ENCODE results near the gene SLC22A8.
"Not testable (repeated sequence)": the region's sequence is repeated elsewhere in the genome, so short reads cannot be mapped to it uniquely, and the experiment has no call there.

Gene SLC22A8

DNA sequence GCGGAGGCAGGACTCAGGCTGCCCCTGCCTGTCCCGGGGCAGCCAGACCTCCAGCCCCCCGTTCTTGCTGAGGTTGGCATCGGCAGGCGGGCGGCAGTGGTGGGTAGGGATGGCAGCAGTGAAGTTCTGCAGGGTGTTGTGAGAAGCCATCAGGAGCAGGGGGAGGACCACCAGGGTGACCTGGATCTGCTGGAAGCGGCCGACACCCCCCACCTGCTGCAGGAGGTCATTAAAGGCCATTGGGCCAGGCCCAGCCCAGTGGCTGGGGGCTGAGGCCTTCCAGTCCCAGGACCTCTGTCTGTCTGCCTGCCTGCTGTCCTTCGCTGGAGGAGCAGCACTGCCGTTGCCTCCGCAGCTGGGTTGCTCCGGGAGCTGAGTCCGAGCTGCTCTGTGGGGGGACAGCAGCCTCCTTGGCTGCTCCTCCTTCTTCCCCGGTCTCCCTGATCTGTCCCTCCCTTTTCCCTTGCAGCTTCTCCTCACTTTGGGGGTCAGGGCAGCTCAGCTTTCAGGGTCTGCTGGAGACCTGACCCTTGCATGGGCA, 31.1 kb downstream of the SLC22A8 start, which contains the start of gene SLC22A6:
Gene SLC22A6 (minus strand): TSS at position 517 of the 541 bp plus-strand sequence. CDS start 277 bp downstream, at position 240.
- FAIRE-seq: no peak

DNA sequence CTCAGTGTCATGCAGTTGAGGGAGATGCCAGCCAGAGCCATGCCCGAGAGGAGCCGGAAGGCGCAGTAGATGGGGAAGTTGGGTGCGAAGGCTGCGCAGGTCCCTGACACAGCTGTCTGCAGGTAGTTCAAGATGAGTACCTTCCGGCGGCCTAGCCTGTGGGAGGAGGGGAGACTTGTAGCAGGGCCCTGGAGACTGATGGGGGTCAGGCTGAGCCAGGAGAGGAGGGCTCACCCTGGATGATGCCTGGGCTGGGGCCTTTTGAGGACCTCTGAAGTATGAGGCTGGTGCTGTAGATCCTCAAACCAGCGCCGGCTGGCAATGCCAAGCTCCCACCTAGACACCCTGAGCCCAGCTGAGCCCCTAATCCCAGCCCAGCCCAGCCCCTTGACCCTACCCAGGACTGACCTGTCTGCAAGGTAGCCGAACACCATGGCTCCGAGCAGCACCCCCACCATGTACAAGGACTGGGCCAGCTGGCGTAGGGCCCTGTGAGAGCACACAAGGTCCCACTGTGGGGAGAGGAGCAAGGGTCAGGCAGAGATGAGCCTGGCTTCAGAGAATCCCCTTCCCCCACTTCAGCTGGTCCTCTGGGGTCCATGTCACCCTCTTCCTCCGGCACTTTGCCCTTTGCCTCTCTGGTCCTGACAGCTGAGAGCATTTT, 32.0 kb downstream of the SLC22A8 start:
- FAIRE-seq: no peak

DNA sequence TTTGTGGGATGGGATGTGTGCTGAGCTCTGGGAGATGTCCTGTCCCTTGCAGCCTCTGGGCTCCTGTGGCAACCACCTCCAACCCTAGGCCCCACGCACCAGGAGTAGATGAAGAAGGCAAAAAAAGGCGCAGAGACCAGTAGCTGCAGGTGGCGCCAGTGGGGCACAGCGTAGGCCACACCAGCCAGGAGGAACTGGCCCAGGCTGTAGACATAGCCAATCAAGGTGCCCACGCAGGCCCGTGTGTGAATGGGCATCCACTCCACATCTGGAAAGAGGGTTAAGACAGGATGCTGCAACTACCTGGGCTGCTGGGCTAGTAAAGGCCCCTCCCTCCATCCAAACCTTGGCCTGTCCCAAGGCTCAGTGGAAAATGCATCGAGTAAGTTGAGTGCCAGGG, 33.9 kb downstream of the SLC22A8 start:
- FAIRE-seq: no peak

DNA sequence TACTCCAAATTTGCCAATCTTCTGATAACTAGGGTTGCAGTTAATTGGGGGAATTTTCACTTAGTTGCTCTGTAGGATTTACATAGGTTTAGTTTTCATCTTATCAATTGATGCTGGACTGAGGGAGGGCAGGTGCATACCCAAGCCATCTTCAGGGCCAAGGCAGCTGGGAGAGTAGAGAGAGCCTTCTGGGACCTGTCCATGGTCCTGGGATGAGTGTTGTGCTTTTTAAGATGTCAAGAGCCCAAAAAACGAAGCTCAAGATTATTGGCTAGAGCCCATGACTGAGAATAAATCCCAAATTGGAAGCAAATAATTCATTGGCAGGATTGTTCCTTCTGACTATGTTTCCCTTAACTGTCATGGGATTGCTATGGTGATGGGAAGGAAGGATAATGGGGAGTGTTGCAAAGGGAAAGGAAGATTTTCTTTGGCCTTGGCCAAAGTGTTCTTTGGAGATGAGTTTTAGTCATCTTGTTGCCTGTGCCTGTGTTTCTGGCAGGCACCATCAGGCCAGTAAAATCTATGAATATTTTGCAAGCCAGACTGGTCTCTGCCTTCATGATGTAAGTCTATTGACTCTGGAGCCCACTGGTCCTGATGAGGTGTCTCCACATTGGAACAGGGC, 35.4 kb downstream of the SLC22A8 start:
- no peak for FAIRE-seq

DNA sequence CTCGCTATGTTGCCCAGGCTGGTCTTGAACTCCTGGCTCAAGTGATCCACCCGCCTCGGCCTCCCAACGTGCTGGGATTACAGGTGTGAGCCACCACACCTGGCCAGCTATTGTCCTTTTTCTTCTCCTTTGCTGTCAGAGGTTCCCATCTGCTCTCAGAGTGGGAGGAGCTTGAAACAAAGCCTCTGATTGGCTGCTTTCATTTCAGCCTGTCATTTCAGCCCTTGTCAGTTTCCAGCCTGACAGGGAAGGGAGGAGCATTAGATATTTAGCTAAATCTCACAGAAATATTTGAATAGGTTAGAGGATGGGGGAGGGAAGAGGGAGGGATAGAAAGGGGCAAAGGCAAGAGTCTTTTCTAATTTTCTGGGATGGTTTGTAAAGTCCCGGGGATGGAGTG, 39.5 kb downstream of the SLC22A8 start:
- FAIRE-seq: no peak

DNA sequence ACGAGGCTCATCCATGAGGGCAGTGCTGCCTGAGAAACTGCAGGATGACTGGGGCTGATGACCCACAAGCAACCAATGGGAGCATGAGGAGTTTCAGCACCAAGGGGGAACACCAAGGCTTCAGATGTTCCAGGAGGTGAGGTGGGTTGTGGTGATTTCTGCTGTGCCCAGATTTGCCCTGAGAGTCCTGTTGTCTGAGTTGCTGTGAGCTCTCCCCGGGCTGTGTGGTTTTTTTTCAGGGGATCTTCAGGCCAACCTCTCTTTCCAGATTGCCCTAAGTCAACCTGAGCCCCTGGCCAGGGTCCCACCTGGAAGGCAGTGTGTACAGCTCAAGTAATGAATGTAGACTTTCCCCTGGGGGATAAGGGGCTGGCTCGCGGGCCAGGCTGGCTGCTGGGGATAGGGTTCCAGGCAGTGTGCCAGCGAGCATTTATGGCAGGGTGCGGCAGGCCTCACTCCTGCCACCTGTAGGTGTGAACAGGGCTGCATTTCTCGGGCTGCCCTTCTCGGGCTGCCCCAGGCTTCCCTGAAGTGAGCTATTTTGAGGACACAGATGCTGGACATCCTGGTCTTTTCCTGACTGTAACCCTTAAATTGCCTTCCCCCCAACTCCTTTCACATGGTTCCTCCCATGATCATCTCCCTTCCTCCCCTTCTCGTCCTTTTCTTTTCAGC, 40.7 kb downstream of the SLC22A8 start:
- FAIRE-seq: no peak

DNA sequence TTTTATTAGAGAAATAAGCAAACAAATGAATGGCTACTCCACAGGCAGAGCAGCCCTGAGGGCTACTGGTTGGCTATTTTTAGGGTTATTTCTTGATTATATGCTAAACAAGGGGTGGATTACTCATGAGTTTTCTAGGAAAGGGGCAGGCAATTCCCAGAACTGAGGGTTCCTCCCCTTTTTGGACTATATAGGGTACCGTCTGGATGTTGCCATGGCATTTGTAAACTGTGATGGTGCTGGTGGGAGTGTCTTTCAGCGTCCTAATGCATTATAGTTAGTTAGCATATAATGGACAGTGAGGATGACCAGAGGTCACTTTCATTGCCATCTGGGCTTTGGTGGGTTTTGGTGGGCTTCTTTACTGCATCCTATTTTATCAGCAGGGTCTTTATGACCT, 50.1 kb downstream of the SLC22A8 start:
- no peak for FAIRE-seq

DNA sequence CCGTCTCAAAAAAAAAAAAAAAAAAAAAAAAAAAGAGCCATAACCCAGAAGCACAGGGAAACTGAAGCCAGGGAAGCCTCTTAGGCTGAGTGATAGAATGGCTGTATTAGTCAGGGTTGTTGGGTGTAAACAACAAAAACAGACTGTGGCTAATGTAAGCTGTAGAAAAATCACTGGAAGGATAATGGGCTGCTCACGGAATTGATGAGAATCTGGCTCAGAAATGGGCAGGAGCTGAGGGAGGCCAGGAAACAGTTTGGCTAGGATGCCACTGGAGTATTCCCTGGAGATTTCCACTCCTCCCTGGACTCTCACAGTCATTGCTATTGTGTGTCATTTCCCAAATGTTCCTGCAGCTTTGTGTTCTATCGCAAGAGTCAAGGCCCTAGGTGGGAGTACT, 53.2 kb downstream of the SLC22A8 start:
- no peak for FAIRE-seq

DNA sequence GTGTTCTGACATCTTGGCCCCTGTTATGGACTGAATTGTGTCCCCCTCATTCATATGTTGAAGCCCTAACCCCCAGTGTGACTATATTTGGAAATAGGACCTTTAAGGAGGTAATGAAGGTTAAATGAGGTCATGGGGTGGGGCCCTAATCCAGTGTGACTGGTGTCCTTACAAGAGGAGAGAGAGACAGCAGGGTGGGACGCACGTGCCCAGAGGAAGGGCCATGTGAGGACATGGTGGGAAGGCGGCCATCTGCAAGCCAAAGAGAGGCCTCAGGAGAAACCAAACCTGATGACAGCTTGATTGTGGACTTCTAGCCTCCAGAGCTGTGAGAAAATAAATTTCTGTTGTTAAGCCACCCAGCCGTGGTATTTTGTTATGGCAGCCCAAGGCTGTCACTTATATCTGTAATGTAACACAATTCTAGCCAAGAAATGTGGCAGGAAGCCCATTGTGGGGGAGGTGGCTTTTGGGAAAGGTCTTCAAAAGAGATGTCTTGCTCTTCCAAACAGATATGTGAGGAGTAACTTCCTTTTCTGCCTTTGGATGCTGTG, 54.5 kb downstream of the SLC22A8 start:
- no peak for FAIRE-seq

DNA sequence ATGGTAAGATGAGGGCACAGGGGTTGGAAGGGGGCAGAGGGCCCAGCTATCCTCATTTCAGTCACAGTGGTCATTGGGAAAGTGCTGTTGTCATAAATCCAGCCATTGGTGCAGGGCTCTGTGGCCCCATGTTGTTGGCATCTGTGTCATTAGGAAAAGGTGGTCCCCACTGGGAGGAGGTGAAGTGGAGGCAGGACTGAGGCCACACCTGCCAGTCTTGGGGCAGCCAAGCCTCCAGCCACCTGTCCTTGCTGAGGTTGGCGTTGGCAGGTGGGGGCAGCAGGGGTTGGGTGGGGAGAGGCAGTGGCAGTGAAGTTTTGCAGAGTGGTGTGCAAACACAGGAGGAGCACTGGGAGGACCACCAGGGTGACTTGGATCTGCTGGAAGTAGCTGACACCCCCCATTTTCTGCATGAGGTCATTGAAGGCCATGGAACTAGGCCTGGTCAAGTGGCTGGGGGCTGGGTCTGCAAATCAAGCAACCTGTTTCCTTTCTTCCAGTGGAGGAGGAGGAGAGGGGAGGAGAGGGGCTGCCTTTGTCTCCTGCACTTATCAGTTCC, 56.1 kb downstream of the SLC22A8 start:
- no peak for FAIRE-seq

DNA sequence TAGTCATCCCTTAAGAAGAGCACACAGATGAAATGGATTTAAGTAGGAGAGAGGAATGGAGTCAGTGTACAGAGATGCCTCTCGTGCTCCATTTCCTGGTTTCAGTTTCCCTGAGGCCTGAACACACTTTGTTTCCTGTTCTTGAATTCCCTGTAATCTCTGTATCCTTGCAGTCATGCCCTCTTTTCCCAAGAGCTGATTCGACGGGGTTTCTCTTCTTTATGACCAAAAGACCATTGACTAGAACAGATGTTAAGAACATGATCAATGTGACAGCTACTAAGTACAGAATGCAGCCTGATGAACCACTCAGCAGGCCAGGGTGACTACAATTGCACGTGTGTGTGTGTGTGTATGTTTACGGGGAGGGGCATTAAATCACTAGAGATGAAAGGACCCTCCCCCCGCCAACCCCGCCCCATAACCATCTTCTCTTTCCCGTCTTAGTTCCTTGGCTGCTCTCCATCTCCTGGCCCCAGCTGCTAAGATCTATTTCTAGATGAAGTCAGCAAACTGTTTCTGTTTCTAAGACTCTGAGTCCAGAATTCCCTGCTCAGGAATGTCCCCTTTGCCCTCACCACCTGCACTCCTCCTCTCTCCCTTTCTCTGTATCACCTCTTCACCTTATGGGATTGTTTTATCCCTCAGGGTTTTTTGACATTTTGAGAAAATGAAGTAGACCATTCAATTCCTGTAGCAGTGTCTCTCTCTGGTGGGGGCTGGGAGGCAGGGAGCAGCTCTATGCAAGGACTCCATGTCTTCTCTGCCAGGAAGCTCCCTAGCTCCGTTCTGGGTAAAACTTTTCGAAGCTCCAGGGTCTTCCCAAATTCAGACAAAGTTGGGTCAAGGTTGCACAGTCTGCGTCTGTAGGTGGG, 56.9 kb downstream of the SLC22A8 start:
- FAIRE-seq: no peak

DNA sequence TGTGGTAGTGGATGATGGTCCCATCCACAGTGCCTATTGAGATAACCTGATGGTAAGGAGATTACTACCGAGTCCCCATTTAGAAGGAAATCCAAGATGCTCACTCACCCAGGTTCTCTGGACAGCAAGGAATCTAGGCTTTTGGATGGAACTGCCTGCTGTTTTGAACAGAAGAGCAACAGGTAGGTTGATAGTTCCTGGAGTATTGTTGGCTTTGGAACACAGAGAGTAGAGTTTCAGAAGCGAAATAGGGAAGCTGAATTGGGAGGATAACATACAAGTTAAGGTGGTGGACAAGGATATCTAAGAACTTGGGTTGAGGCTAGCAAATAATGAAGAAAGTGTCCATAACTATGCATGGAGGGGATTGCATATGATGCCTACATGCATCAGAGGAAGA, 58.5 kb downstream of the SLC22A8 start:
- no peak for FAIRE-seq

DNA sequence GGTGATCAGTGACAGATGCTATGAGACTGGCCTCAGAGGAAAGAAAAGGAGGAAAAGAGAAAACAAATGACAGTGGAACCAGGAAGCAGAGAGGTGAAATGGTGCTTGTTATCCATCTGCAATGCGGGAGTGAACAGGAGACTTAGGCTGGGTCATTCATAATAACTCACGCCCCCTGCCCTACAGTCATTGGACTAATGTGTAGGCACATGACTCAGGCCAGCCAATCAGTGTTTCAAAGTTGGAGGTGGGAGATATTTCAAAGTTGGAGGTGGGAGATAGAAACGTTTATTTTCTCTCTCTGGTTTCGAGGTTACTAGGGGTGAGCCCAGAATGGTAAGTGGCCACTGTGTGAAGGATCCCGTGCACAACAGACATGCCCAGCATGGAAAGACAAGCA, 61.2 kb downstream of the SLC22A8 start:
- FAIRE-seq: no peak

DNA sequence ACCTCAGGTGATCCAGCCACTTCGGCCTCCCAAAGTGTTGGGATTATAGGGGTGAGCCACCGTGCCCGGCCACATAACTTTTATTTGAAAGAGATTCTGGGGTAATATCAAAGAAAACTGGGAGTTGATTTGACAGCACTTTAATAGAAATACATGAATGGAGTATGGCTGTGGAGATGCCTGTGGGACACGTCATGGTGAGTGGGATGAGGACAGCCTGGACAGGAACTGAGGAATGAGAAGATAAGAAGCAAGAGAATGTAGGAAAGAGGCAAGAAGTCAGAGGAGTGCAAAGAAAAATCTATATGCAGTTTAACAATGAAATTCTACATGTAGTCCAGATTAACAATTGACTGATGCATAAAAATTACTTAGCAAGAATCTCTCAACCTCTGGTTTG, 61.8 kb downstream of the SLC22A8 start:
- no peak for FAIRE-seq

DNA sequence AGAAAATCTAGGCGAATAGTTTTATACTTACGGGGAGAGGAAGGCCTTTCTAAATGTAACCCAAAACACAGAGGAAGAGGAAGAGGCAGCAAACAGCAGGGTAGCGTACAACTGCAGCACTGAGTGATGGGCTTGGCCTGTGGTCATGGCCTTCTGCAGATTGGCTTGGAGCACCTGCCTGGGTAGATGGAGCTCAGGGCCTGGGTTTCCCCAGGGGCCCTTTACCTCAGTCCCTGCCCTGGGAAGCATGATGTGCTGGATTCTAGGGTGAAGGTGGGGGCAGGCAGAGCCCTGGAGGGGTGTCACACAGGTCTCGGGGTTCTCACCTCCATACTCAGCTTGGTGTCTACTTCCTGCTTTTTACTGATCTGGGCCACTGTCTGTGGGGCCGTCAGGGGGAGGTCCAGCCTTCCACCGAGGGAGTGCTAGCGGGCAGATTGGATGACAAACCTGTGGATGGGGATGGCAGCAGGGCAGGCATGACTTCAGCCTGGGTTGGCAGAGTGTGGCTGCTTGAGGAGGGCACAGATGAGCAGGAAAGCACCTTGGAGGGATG, 66.8 kb downstream of the SLC22A8 start:
- FAIRE-seq: no peak

DNA sequence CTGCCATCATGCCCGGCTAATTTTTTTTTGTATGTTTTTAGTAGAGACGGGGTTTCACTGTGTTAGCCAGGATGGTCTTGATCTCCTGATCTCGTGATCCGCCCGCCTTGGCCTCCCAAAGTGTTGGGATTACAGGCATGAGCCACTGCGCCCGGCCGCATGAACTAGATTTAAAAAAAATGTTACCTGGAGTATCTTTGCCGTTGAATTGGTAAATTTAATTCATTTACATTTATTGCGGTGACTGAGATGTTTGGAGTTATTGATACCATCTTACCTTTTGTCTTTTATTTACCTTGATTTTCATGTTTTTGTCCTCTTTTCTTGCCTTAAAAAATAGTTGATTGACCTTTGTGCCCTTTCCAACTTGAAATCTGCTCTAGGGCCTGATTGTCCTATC, 70.1 kb downstream of the SLC22A8 start:
- FAIRE-seq: not testable (repeated sequence)
